Measurements from ENCODE around the gene TANC2.

The TANC2 gene

DNA sequence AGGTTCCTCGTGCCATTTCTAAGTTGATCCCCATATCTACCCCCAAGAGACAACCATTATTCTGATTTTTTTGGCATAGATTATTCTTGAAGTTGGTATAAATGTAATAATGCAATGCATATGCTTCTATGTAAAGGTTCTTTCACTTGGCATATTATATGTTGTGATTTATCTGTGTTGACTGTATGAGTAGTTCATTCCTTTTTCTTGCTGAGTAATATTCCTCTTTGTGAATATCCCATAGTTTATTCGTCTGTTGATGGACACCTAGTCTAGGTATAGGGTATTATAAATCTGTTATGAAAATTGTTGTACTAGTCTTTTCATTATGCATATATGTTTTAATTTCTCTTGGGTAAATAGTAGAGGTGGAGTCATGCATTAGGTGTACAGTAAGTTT lies 36.6 kb downstream of the TANC2 start:
- no peaks in the 10 kb centered on the region for H3K4me1 ChIP-seq (ENCODE audit: insufficient read depth, low read length)
- 100% methylated on average over 2 of the region's 2 CpGs for WGBS

DNA sequence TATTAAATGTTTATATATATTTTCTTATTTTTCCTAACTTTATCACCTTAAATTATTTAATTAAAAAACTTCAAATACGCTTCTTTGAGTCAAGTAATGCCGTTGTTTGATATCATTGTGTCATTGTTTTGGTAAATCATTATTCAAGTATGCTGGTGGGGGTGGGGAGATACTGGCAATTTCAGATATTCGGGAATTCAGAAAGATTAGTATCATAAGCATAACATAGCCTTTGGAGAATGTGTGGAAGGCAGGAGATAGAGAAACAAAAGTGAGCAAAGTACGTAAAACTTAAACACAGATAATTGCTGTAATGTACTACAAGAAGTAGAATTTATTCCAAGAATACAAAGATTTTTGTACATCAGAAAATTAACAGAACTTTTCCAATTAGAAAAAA lies 49.8 kb downstream of the TANC2 start:
- Histone ChIP-seq H3K9ac (ENCODE audit: low read depth, low read length) (no peak overlapping the region), H3K4me1 (ENCODE audit: insufficient read depth, low read length) (no peaks in the 10 kb centered on the region), H3K9me3 (ENCODE audit: insufficient read depth, low read depth, low read length) (0 out of 2 replicates have a peak, but pooled peaks cover 2% of the 10 kb centered on the region), H3K36me3 (ENCODE audit: insufficient read depth, low read length) (no peaks in the 10 kb centered on the region), H3K27me3 (ENCODE audit: insufficient read depth, low read length) (no peaks in the 10 kb centered on the region), H3K4me3 (ENCODE audit: low read length) (no peak overlapping the region), H3K27ac (ENCODE audit: low read depth, low read length) (no peak overlapping the region)
- WGBS = 93% methylated on average over 3 of the region's 4 CpGs

More for the DNA sequence above, 36.6 kb downstream of the TANC2 start:
- no peak overlapping the region for H3K9ac ChIP-seq (ENCODE audit: low read depth, low read length)
- H3K36me3 ChIP-seq (ENCODE audit: insufficient read depth, low read length) = no peaks in the 10 kb centered on the region
- no peak overlapping the region for H3K4me3 ChIP-seq (ENCODE audit: low read length)
- no peaks in the 10 kb centered on the region for H3K9me3 ChIP-seq (ENCODE audit: insufficient read depth, low read depth, low read length)
- H3K27me3 ChIP-seq (ENCODE audit: insufficient read depth, low read length) = no peaks in the 10 kb centered on the region
- no peak overlapping the region for H3K27ac ChIP-seq (ENCODE audit: low read depth, low read length)
